ENCODE data around the gene TAF1C. TPM values are rescaled to one million over a fixed set of nuclear protein-coding genes. Genes with fewer than 3 reads are reported as not detected.

Gene TAF1C
- total RNA-seq, 4 donors from 2014 or later, result 46.7 to 75.5 (median 55.2) TPM

DNA sequence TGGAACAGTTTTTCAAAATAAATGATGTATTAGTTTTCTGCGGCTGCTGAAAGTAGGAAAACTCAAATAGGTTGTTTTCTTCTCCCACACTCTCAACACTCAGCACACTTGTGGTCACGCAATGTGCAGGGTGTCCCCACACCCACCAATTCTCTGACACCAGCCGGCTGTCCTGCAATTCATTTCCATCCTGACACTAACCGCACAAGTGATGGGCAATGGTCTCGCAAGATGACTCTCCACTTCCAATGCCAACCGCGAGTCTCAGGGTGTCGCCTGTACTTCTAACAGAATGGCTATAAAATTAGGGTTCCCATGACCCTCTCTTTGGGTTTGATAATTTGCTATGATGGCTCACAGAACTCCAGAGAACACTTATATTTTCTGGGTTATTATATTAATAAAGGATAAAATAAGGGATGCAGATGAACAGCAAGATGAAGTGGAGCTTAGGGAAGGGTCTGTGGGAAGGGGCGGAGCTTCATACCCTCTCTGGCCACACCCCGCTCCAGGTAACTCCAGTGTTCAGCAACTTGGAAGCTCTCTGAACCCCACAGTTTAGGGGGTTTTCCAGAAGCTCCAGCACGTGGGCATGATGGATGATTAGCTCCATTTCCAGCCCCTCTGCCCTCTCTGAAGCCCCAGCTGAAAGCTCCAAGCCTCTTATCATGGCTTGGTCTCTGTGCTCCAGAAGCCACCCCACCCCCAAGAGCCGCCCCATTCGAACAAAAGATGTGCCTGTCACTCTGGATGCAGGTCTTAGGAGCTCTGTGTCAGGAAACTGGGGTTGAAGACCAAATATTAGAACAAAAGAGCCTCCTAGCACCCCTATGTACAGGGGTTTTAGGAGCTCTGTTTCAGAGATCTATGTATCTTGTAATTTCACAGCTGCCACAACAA is 19.8 kb downstream of the TAF1C start:
- TF ChIP-seq, protein P1, sequence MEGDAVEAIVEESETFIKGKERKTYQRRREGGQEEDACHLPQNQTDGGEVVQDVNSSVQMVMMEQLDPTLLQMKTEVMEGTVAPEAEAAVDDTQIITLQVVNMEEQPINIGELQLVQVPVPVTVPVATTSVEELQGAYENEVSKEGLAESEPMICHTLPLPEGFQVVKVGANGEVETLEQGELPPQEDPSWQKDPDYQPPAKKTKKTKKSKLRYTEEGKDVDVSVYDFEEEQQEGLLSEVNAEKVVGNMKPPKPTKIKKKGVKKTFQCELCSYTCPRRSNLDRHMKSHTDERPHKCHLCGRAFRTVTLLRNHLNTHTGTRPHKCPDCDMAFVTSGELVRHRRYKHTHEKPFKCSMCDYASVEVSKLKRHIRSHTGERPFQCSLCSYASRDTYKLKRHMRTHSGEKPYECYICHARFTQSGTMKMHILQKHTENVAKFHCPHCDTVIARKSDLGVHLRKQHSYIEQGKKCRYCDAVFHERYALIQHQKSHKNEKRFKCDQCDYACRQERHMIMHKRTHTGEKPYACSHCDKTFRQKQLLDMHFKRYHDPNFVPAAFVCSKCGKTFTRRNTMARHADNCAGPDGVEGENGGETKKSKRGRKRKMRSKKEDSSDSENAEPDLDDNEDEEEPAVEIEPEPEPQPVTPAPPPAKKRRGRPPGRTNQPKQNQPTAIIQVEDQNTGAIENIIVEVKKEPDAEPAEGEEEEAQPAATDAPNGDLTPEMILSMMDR (IDR thresholded peaks at IDR 0.05), result no peak
- no peak for TF ChIP-seq POLR2A (IDR thresholded peaks at IDR 0.05)
- no peak for TF ChIP-seq POLR2AphosphoS5 (IDR thresholded peaks at IDR 0.05)
- no peak for TF ChIP-seq EP300 (IDR thresholded peaks at IDR 0.05)
- 81% methylated on average over 13 of the region's 13 CpGs for WGBS

DNA sequence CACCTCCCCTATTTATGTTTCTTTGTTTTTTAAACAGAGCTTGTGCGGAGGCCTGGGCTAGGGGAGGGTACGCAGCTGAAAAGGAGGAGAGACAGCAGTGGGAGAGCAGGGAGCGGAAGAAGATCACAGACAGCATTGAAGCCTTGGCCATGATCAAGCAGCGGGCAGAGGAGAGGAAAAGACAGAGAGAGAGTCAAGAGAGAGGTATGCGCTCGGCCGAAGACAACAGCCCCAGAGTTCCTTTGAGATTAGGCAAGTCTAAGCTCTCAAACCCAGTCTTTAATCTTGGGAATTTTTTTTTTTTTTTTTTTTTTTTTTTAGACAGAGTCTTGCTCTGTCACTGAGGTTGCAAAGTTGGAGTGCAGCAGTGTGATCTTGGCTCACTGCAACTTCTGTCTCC is 21.1 kb downstream of the TAF1C start:
- Histone ChIP-seq H3K9me3 (no peaks in the 10 kb centered on the region), H3K27me3 (peaks cover 14% of the 10 kb centered on the region), H3K4me1 (no peaks in the 10 kb centered on the region), H3K4me3 (no peak overlapping the region), H3K36me3 (no peaks in the 10 kb centered on the region), H3K27ac (no peak overlapping the region)
- 88% methylated on average over 7 of the region's 7 CpGs for WGBS
- DNase-seq (ENCODE audit: low spot score in 2 of 2), result no peak
- TF ChIP-seq EP300 (IDR thresholded peaks at IDR 0.05) (no peak), POLR2AphosphoS5 (IDR thresholded peaks at IDR 0.05) (no peak), POLR2A (IDR thresholded peaks at IDR 0.05) (no peak)

More for the DNA sequence above, 19.8 kb downstream of the TAF1C start:
- H3K4me3 ChIP-seq, result no peak overlapping the region
- DNase-seq (ENCODE audit: low spot score in 2 of 2), result no peak
- no peaks in the 10 kb centered on the region for H3K36me3 ChIP-seq
- no peaks in the 10 kb centered on the region for H3K9me3 ChIP-seq
- H3K4me1 ChIP-seq, result no peaks in the 10 kb centered on the region
- no peak overlapping the region for H3K27ac ChIP-seq
- H3K27me3 ChIP-seq, result peaks cover 8% of the 10 kb centered on the region

DNA sequence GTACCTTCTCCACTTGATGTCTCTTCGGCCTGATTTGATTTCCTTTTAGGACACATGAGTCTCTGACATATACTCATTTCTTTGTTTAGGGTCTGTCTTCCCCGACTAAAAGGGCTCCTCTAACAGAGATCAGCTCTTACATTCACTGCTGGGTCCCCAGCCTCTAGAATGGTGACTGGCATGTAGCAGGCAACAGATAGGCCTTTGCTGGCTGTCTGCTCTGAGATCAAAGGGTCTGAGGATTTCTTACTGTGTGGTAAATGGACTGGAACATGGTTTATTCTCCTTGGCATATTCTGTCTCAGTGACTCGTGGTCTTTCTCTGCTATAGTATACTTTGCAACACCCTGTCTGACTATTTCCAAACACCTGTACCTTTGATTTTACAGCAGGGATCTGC is 25.1 kb downstream of the TAF1C start:
- no peak overlapping the region for H3K4me3 ChIP-seq
- no peaks in the 10 kb centered on the region for H3K9me3 ChIP-seq
- WGBS, result 67% methylated on average over 3 of the region's 3 CpGs
- H3K27ac ChIP-seq, result no peak overlapping the region
- TF ChIP-seq, protein P1 (IDR thresholded peaks at IDR 0.05), result no peak
- TF ChIP-seq POLR2AphosphoS5 (IDR thresholded peaks at IDR 0.05), result no peak
- no peak for TF ChIP-seq EP300 (IDR thresholded peaks at IDR 0.05)
- no peak for TF ChIP-seq POLR2A (IDR thresholded peaks at IDR 0.05)
- H3K36me3 ChIP-seq, result no peaks in the 10 kb centered on the region
- no peak for DNase-seq (ENCODE audit: low spot score in 2 of 2)
- peaks cover 15% of the 10 kb centered on the region for H3K27me3 ChIP-seq
- no peaks in the 10 kb centered on the region for H3K4me1 ChIP-seq

DNA sequence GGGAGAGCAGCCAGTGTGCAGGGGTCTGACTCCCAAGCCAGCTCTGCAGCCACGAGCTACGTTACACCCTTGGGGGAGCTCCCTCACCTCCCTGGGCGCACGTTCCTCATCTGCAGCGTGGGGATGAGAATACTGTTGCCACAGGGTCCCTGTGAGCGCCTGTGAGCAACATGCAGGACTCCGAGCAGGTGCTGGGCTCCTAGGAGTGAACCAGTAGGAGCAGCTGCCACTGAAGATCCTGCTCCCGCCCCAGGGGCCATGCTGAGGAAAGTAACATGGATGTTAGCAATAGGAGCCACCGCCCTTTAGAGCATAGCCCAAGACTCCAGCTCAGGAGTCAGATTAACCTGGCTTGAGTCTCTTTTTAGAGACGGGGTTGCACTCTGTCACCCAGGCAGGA is 25.8 kb downstream of the TAF1C start:
- Histone ChIP-seq H3K9me3 (no peaks in the 10 kb centered on the region), H3K4me1 (no peaks in the 10 kb centered on the region), H3K27me3 (peaks cover 15% of the 10 kb centered on the region), H3K36me3 (no peaks in the 10 kb centered on the region), H3K27ac (no peak overlapping the region), H3K4me3 (no peak overlapping the region)
- 70% methylated on average over 7 of the region's 10 CpGs for WGBS
- TF ChIP-seq EP300 (IDR thresholded peaks at IDR 0.05) (no peak), POLR2A (IDR thresholded peaks at IDR 0.05) (no peak), POLR2AphosphoS5 (IDR thresholded peaks at IDR 0.05) (no peak)
- TF ChIP-seq, protein P1 (IDR thresholded peaks at IDR 0.05), result no peak
- no peak for DNase-seq (ENCODE audit: low spot score in 2 of 2)

DNA sequence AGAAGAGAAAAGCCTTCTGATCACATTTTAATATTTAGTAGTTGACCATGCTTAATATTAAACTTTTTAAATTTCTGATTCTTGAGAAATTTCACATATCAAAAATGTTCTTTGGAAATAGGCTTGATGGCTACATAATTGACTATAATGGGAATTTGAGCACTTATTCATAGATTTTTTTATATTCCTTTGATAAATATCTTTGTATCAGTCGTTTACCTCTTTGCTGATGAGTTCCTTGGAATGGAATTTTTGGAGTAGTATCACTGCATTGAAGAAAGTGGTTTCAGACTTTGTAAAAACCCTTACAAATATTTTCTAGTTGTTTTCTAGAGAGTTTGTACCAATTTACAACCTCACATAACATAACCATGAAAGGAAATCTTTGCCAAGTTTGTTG is 27.1 kb downstream of the TAF1C start:
- no peaks in the 10 kb centered on the region for H3K36me3 ChIP-seq
- H3K4me1 ChIP-seq, result no peaks in the 10 kb centered on the region
- no peak for TF ChIP-seq POLR2A (IDR thresholded peaks at IDR 0.05)
- TF ChIP-seq, protein P1 (IDR thresholded peaks at IDR 0.05), result no peak
- TF ChIP-seq POLR2AphosphoS5 (IDR thresholded peaks at IDR 0.05), result no peak
- TF ChIP-seq EP300 (IDR thresholded peaks at IDR 0.05), result no peak
- peaks cover 15% of the 10 kb centered on the region for H3K27me3 ChIP-seq
- 39% methylated on average over 1 of the region's 1 CpG for WGBS
- no peak overlapping the region for H3K27ac ChIP-seq
- no peak overlapping the region for H3K4me3 ChIP-seq
- H3K9me3 ChIP-seq, result no peaks in the 10 kb centered on the region
- no peak for DNase-seq (ENCODE audit: low spot score in 2 of 2)

All from suprapubic skin (tissue), 4 donors.